NCI-H82 (cell line): Measurements from ENCODE around the gene HMX1.

ENCODE experiments used
- DNase-seq: peaks from one replicate; lab custom pipeline; 2025; lab: John Stamatoyannopoulos, UW

The HMX1 gene

GRCh38 chr4:8892556-8893226 lies 21.1 kb upstream of the HMX1 start:
- no peak for DNase-seq

- no peak for DNase-seq
Observed at GRCh38 chr4:8891646-8892555, 20.3 kb upstream of the HMX1 start.

- DNase-seq = no peak
Observed at GRCh38 chr4:8891255-8891645, 19.6 kb upstream of the HMX1 start.

GRCh38 chr4:8888856-8889255 lies 17.2 kb upstream of the HMX1 start:
- DNase-seq = no peak

DNA sequence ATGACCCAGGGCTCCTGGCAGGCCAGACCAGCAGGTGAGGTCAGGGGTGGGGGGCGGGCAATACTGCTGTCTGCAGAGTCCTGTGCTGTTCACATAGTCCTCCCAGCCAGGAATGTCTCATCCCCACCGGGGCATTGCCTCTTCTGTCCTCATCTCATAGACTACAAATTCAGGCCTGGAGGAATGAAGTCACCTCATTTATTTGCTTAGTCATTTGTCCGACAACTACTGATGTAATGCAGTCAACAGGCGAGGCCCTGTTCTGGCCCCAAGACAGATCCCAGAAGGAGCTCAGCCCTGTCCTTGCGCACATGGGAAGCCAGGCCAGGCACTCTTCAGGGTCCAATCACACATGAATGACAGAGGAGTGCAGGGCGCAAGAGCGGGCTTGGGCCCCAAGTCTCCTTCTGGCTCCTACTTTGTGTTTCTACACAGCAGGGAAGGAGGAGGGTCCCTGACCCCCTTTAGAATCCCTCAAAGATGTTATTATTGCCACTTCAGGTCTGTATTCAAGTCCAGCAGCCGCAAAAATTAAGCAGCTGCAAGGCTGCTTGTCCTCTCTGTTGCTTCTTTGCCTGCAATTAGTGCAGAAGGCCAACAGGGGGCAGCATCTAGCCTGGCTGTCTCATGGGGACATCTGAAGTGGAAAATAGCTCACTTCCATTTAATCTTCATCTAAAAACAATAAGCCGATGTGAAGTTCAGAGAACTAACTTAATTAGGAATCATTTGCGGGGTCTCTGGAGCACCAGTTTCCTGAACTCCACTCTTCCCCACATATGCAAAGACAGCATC lies 15.2 kb upstream of the HMX1 start:
- DNase-seq = no peak

GRCh38 chr4:8882239-8882638 lies 10.6 kb upstream of the HMX1 start:
- DNase-seq = peak; percentile 56

- no peak for DNase-seq
Observed at GRCh38 chr4:8880851-8881250, 9.2 kb upstream of the HMX1 start.

- DNase-seq = no peak
Observed at GRCh38 chr4:8879574-8879973, 7.9 kb upstream of the HMX1 start.

DNA sequence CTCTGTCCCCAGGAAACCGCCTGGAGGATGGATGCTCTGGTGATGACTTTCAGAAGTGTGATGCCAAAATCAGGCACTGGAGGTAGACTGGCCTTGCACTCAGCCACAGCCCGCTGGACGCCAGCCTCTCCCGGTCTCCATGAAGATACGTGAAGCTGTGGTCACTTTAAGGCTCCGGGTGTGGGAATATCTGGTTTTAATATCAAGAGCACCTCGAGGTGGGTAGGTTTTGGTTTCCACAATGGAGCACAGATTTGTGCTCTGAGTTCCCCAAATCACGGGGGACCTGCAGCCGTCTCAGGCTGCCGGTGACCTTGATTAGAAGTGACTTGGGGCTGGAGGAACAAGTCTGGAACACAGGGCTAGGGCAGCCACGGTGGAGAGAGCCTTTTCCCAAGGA lies 6.8 kb upstream of the HMX1 start:
- DNase-seq = no peak

GRCh38 chr4:8877780-8878040 lies 6.1 kb upstream of the HMX1 start:
- DNase-seq = no peak

- no peak for DNase-seq
Observed at GRCh38 chr4:8876982-8877779, 5.5 kb upstream of the HMX1 start.

- no peak for DNase-seq
Observed at GRCh38 chr4:8874896-8875680, 3.4 kb upstream of the HMX1 start.

DNA sequence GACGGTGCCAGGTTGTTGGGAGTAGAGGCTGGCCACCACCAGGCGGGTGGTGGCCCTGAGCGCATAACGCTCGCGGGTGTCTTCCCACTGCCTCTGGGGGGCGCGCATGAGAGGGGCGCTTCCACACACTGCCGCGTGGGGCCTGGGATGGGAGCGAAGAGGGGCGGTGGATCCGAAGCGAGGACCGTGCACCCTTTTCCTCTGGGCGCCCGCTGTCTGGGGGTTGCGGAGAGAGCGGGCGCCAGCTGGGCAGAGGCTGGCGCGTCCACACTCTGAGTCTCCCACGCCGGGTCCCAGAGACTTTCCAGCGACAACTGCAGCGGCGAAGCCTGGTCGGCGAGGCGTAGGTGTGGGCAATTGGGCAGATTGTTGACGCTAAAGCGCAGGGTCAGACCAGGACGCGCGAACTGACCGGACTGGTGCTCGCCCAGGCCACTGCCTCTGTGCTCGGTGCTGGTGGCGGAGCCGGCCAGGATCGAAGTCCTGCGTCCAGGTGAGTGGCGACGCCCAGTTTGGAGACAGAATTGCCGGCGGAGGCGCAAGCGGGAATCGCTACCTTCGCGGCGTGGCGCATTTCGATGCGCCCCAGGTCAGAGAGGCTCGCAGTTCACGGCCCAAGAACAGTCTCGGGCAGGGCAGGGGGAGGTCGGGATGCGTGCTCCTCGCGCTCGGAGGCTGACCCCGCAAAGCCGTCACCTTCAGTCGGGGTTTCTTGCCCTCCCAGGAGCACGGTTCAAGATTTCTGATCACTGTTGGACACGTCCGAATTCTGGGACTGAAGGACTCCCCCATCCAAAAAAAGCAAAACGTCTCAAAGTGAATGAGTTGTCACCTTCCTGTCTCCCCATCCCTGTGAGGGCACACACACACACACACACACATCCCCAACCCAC lies 2.6 kb upstream of the HMX1 start:
- no peak for DNase-seq

- no peak for DNase-seq
Observed at GRCh38 chr4:8872402-8873291, 1.0 kb upstream of the HMX1 start.

DNA sequence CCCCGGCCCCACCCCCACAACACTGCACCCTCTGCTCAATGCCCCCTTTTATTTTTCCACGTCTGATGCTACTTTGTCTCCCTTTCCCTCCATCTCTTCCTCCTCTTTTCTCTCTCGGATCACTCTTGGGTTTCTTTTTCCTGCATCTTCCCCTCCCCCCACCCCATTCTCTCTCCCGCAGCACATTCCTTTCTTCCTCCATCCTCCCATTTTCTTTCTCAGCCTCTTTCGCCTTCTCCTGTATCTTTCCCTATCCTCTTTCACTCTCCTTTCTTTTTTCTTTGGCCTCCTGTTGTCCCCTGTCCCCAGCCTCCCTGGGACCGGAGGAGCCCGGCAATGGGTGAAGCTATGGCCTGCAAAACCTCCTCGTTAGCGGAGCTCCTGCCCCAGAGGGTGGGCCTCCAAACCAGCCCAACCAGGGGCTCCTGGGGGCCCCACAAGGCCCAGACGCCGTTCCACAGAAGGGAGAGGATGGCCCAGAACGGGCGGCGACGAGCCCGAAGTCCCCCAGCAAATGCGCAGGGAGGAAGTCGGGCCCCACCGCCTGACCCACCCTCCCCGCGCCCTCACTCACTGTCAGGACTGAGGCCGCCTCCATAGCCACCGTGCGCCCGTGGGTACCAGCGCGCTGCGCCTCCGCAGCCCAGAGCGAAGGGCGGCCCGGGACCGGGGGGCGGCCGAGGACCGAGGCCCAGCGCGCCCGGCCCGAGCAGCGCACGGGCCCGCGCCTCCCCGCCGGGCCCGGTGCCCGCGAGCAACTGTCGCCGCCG lies 807 bp downstream of the HMX1 start:
- DNase-seq = no peak

- DNase-seq = no peak
Observed at GRCh38 chr4:8869898-8870646, 1.6 kb downstream of the HMX1 start.

- DNase-seq = no peak
Observed at GRCh38 chr4:8869002-8869897, 2.4 kb downstream of the HMX1 start.
